ENCODE data around the gene SPOUT1.

DNA sequence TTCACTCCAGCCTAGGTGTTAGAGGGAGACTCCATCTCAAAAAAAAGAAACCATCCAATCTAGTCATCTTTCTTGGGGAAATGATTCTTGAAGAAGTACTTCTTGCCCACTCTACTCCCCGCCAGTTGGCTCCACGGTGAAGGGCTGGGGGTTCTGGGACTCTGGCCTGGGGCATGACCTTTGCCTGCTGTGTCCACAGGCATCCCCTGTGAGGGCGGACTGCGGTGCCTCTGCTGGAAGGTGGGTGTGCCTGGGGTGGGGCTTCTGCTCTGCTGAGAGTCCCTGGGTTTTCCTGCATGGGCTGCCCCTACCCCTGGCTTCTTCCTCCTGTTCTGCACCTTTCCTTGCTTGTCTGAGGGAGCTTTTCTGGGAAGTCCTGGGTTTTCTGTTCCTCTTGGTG is 39.1 kb downstream of the SPOUT1 start:
- TF ChIP-seq POLR2A (IDR thresholded peaks at IDR 0.05; ENCODE audit: borderline replicate concordance, extremely low read depth, insufficient read depth, insufficient read length) (no peak), POLR2AphosphoS5 (IDR thresholded peaks at IDR 0.05; ENCODE audit: low read depth, low read length) (no peak), RAD21 (IDR thresholded peaks at IDR 0.05; ENCODE audit: low read depth) (no peak), EZH2 (IDR thresholded peaks at IDR 0.05) (no peak), JUND (IDR thresholded peaks at IDR 0.05) (no peak), EZH2phosphoT487 (IDR thresholded peaks at IDR 0.05; ENCODE audit: borderline replicate concordance) (no peak), SP1 (IDR thresholded peaks at IDR 0.05; ENCODE audit: low read depth) (no peak), ZNF274 (IDR thresholded peaks at IDR 0.05; ENCODE audit: low read depth, low read length) (no peak)
- TF ChIP-seq, protein P1, sequence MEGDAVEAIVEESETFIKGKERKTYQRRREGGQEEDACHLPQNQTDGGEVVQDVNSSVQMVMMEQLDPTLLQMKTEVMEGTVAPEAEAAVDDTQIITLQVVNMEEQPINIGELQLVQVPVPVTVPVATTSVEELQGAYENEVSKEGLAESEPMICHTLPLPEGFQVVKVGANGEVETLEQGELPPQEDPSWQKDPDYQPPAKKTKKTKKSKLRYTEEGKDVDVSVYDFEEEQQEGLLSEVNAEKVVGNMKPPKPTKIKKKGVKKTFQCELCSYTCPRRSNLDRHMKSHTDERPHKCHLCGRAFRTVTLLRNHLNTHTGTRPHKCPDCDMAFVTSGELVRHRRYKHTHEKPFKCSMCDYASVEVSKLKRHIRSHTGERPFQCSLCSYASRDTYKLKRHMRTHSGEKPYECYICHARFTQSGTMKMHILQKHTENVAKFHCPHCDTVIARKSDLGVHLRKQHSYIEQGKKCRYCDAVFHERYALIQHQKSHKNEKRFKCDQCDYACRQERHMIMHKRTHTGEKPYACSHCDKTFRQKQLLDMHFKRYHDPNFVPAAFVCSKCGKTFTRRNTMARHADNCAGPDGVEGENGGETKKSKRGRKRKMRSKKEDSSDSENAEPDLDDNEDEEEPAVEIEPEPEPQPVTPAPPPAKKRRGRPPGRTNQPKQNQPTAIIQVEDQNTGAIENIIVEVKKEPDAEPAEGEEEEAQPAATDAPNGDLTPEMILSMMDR (IDR thresholded peaks at IDR 0.05 in 2 of 3, conservative IDR thresholded peaks at IDR 0.05 in 1 of 3; ENCODE audit: borderline replicate concordance in 1 of 3, insufficient read depth in 1 of 3, low read depth in 2 of 3, low read length in 2 of 3): no peak
- TF ChIP-seq, protein P2, sequence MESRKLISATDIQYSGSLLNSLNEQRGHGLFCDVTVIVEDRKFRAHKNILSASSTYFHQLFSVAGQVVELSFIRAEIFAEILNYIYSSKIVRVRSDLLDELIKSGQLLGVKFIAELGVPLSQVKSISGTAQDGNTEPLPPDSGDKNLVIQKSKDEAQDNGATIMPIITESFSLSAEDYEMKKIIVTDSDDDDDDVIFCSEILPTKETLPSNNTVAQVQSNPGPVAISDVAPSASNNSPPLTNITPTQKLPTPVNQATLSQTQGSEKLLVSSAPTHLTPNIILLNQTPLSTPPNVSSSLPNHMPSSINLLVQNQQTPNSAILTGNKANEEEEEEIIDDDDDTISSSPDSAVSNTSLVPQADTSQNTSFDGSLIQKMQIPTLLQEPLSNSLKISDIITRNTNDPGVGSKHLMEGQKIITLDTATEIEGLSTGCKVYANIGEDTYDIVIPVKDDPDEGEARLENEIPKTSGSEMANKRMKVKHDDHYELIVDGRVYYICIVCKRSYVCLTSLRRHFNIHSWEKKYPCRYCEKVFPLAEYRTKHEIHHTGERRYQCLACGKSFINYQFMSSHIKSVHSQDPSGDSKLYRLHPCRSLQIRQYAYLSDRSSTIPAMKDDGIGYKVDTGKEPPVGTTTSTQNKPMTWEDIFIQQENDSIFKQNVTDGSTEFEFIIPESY (IDR thresholded peaks at IDR 0.05; ENCODE audit: extremely low read depth, insufficient replicate concordance, low read length): no peak
- TF ChIP-seq, protein P3, sequence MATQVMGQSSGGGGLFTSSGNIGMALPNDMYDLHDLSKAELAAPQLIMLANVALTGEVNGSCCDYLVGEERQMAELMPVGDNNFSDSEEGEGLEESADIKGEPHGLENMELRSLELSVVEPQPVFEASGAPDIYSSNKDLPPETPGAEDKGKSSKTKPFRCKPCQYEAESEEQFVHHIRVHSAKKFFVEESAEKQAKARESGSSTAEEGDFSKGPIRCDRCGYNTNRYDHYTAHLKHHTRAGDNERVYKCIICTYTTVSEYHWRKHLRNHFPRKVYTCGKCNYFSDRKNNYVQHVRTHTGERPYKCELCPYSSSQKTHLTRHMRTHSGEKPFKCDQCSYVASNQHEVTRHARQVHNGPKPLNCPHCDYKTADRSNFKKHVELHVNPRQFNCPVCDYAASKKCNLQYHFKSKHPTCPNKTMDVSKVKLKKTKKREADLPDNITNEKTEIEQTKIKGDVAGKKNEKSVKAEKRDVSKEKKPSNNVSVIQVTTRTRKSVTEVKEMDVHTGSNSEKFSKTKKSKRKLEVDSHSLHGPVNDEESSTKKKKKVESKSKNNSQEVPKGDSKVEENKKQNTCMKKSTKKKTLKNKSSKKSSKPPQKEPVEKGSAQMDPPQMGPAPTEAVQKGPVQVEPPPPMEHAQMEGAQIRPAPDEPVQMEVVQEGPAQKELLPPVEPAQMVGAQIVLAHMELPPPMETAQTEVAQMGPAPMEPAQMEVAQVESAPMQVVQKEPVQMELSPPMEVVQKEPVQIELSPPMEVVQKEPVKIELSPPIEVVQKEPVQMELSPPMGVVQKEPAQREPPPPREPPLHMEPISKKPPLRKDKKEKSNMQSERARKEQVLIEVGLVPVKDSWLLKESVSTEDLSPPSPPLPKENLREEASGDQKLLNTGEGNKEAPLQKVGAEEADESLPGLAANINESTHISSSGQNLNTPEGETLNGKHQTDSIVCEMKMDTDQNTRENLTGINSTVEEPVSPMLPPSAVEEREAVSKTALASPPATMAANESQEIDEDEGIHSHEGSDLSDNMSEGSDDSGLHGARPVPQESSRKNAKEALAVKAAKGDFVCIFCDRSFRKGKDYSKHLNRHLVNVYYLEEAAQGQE (IDR thresholded peaks at IDR 0.05; ENCODE audit: low read depth): no peak

Measured in HCT116 (cell line).